ENCODE measurements around the gene SULT1E1.

SULT1E1 gene

GRCh38 chr4:69838977-69839376 lies 21.0 kb downstream of the SULT1E1 start:
- Histone ChIP-seq H3K9ac (ENCODE audit: low read length) (no peak overlapping the region), H3K4me2 (ENCODE audit: low read length) (no peak overlapping the region), H3K27ac (ENCODE audit: low read length) (no peak overlapping the region), H3K4me3 (ENCODE audit: low read length) (no peak overlapping the region), H3K79me2 (ENCODE audit: low read length) (no peaks in the 10 kb centered on the region), H3K27me3 (ENCODE audit: low read depth, low read length) (no peaks in the 10 kb centered on the region), H3K4me1 (ENCODE audit: low read length) (no peaks in the 10 kb centered on the region), H2AFZ (ENCODE audit: low read depth, low read length) (no peak overlapping the region), H4K20me1 (ENCODE audit: insufficient read depth, low read length) (no peaks in the 10 kb centered on the region), H3K36me3 (replicated peaks; ENCODE audit: low read depth, low read length) (no peaks in the 10 kb centered on the region), H3K9me3 (ENCODE audit: insufficient read depth, low read length) (no peaks in the 10 kb centered on the region)
- TF ChIP-seq, protein P1, sequence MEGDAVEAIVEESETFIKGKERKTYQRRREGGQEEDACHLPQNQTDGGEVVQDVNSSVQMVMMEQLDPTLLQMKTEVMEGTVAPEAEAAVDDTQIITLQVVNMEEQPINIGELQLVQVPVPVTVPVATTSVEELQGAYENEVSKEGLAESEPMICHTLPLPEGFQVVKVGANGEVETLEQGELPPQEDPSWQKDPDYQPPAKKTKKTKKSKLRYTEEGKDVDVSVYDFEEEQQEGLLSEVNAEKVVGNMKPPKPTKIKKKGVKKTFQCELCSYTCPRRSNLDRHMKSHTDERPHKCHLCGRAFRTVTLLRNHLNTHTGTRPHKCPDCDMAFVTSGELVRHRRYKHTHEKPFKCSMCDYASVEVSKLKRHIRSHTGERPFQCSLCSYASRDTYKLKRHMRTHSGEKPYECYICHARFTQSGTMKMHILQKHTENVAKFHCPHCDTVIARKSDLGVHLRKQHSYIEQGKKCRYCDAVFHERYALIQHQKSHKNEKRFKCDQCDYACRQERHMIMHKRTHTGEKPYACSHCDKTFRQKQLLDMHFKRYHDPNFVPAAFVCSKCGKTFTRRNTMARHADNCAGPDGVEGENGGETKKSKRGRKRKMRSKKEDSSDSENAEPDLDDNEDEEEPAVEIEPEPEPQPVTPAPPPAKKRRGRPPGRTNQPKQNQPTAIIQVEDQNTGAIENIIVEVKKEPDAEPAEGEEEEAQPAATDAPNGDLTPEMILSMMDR (IDR thresholded peaks at IDR 0.05; ENCODE audit: low read depth, low read length) = no peak
- no peak for TF ChIP-seq EZH2phosphoT487 (IDR thresholded peaks at IDR 0.05; ENCODE audit: low read depth)

DNA sequence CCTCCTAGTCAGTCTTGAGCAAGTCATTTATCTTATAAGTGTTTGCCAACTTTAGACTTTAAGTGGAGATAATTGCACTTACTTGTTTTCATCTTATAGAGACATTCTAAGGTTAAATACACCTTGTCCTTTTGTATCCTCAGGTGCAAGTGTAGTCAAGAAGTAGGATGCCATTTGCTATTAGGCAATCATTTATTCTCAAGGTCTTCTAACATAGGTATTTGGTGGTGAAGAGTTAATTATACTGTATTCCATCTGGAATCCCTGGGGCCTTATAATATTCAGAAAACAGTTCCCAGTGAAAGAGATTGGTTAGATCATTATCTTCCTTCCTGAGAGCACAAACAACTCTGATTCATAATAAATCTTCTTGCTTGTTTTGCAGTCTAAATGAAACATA lies 23.7 kb downstream of the SULT1E1 start:
- TF ChIP-seq, protein P1 (IDR thresholded peaks at IDR 0.05; ENCODE audit: low read depth, low read length) = no peak
- TF ChIP-seq EZH2phosphoT487 (IDR thresholded peaks at IDR 0.05; ENCODE audit: low read depth) = no peak
- Histone ChIP-seq H3K27me3 (ENCODE audit: low read depth, low read length) (no peaks in the 10 kb centered on the region), H3K9ac (ENCODE audit: low read length) (no peak overlapping the region), H3K9me3 (ENCODE audit: insufficient read depth, low read length) (no peaks in the 10 kb centered on the region), H2AFZ (ENCODE audit: low read depth, low read length) (no peak overlapping the region), H3K4me2 (ENCODE audit: low read length) (no peak overlapping the region), H3K79me2 (ENCODE audit: low read length) (no peaks in the 10 kb centered on the region), H3K4me3 (ENCODE audit: low read length) (no peak overlapping the region), H4K20me1 (ENCODE audit: insufficient read depth, low read length) (no peaks in the 10 kb centered on the region), H3K4me1 (ENCODE audit: low read length) (peaks cover 13% of the 10 kb centered on the region), H3K27ac (ENCODE audit: low read length) (no peak overlapping the region), H3K36me3 (replicated peaks; ENCODE audit: low read depth, low read length) (no peaks in the 10 kb centered on the region)

DNA sequence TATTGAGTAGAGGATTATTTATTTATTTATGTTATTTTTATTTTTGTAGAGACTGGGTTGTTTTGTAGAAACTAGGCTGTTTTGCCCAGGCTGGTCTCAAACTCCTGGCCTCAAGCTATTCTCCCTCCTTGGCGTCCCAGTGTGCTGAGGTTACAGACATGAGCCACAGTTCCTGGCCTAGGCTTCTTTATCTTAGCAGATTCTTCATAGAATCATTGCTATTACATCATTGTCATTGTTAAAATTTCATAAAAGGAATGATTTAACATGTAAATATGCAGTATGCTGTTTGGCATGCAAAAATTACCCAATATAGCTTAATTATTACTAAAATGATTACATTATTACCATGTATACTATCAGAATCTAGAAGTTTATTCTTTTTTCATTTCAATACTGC lies 24.2 kb downstream of the SULT1E1 start:
- Histone ChIP-seq H3K4me3 (ENCODE audit: low read length) (no peak overlapping the region), H3K27ac (ENCODE audit: low read length) (no peak overlapping the region), H3K9ac (ENCODE audit: low read length) (no peak overlapping the region), H3K79me2 (ENCODE audit: low read length) (no peaks in the 10 kb centered on the region), H3K27me3 (ENCODE audit: low read depth, low read length) (no peaks in the 10 kb centered on the region), H2AFZ (ENCODE audit: low read depth, low read length) (no peak overlapping the region), H4K20me1 (ENCODE audit: insufficient read depth, low read length) (no peaks in the 10 kb centered on the region), H3K4me2 (ENCODE audit: low read length) (no peak overlapping the region), H3K4me1 (ENCODE audit: low read length) (peaks cover 14% of the 10 kb centered on the region), H3K9me3 (ENCODE audit: insufficient read depth, low read length) (no peaks in the 10 kb centered on the region), H3K36me3 (replicated peaks; ENCODE audit: low read depth, low read length) (no peaks in the 10 kb centered on the region)
- no peak for TF ChIP-seq EZH2phosphoT487 (IDR thresholded peaks at IDR 0.05; ENCODE audit: low read depth)
- TF ChIP-seq, protein P1 (IDR thresholded peaks at IDR 0.05; ENCODE audit: low read depth, low read length) = no peak

DNA sequence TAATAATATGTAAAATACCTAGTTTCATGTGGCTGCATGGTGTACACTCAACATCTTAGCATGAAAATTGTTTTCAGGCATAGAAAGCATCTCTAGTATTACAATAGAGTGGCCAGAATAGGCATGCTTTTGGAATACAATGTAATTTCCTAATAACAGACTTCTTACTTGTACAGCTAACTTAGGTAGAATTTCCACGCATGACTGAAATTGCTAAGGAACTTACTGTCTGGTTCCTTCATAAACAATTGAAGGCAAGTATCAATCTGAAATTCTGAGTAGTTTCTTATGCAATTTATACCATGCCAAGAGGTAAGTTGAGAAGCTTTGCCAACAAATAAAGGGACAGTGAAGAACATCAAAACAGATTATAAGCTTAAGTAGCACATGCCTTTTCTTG lies 26.7 kb downstream of the SULT1E1 start:
- Histone ChIP-seq H3K79me2 (ENCODE audit: low read length) (no peaks in the 10 kb centered on the region), H3K4me2 (ENCODE audit: low read length) (no peak overlapping the region), H3K4me3 (ENCODE audit: low read length) (no peak overlapping the region), H4K20me1 (ENCODE audit: insufficient read depth, low read length) (no peaks in the 10 kb centered on the region), H3K9ac (ENCODE audit: low read length) (no peak overlapping the region), H2AFZ (ENCODE audit: low read depth, low read length) (no peak overlapping the region), H3K27ac (ENCODE audit: low read length) (no peak overlapping the region), H3K36me3 (replicated peaks; ENCODE audit: low read depth, low read length) (no peaks in the 10 kb centered on the region), H3K9me3 (ENCODE audit: insufficient read depth, low read length) (no peaks in the 10 kb centered on the region), H3K4me1 (ENCODE audit: low read length) (peaks cover 14% of the 10 kb centered on the region), H3K27me3 (ENCODE audit: low read depth, low read length) (no peaks in the 10 kb centered on the region)
- no peak for TF ChIP-seq EZH2phosphoT487 (IDR thresholded peaks at IDR 0.05; ENCODE audit: low read depth)
- TF ChIP-seq, protein P1 (IDR thresholded peaks at IDR 0.05; ENCODE audit: low read depth, low read length) = no peak
